Memory B cell (primary cell): Measurements from ENCODE around the gene TYROBP.
"Not testable (repeated sequence)": the region's sequence is repeated elsewhere in the genome, so short reads cannot be mapped to it uniquely, and the experiment has no call there.

Source experiments
- ATAC-seq: fragments of 150-1000 bp; cut with Tn5 transposase; 2 replicates; pipeline ENCODE4 v1.10.0; 2021; ENCODE audit warnings: low read depth, mild to moderate bottlenecking, moderate library complexity
- DNase-seq, 2 donors: peaks; one replicate each; pipeline ENCODE4 v3.0.0; 2022; ENCODE audit warnings: low spot score in 2 of 2
- H3K27ac Mint-ChIP-seq: one replicate; pipeline ENCODE4 v1.8.0; 2022; ENCODE audit warnings: mild to moderate bottlenecking, moderate library complexity, mixed read lengths
- H3K27me3 Mint-ChIP-seq: one replicate; pipeline ENCODE4 v1.8.0; 2022; ENCODE audit warnings: mixed read lengths
- H3K36me3 Mint-ChIP-seq: one replicate; pipeline ENCODE4 v1.8.0; 2022; ENCODE audit warnings: mild to moderate bottlenecking, mixed read lengths
- H3K4me1 Mint-ChIP-seq: one replicate; pipeline ENCODE4 v1.8.0; 2022; ENCODE audit warnings: mixed read lengths
- H3K4me3 Mint-ChIP-seq: one replicate; pipeline ENCODE4 v1.8.0; 2022; ENCODE audit warnings: mild to moderate bottlenecking, moderate library complexity, mixed read lengths
- H3K9me3 Mint-ChIP-seq: one replicate; pipeline ENCODE4 v1.8.0; 2022; ENCODE audit warnings: mixed read lengths

TYROBP gene

GRCh38 chr19:35908010-35908441 is at the start of gene TYROBP:
TSS of gene TYROBP (minus strand) at chr19:35908295. CDS start at chr19:35908228, 67 bp downstream.
- peaks cover 38% of the 10 kb centered on the region for H3K4me1 Mint-ChIP-seq
- no peaks in the 10 kb centered on the region for H3K27me3 Mint-ChIP-seq
- peak within 1 kb of the TSS; percentile 82 for H3K27ac Mint-ChIP-seq
- no peaks in the 10 kb centered on the region for H3K36me3 Mint-ChIP-seq
- no peaks in the 10 kb centered on the region for H3K9me3 Mint-ChIP-seq
- H3K4me3 Mint-ChIP-seq: peak within 1 kb of the TSS; percentile 55
- DNase-seq: no peak
- no peak for ATAC-seq

GRCh38 chr19:35957411-35957810 is 49.3 kb upstream of the TYROBP start:
- not testable (repeated sequence) for H3K4me3 Mint-ChIP-seq, H3K27ac Mint-ChIP-seq, DNase-seq, H3K36me3 Mint-ChIP-seq, H3K9me3 Mint-ChIP-seq, ATAC-seq
- Mint-ChIP-seq H3K4me1 (peaks cover 26% of the 10 kb centered on the region), H3K27me3 (peaks cover 13% of the 10 kb centered on the region)

GRCh38 chr19:35955881-35956634 is 48.0 kb upstream of the TYROBP start:
- peaks cover 11% of the 10 kb centered on the region for H3K27me3 Mint-ChIP-seq
- no peaks in the 10 kb centered on the region for H3K36me3 Mint-ChIP-seq
- H3K9me3 Mint-ChIP-seq: no peaks in the 10 kb centered on the region
- ATAC-seq (no peak), DNase-seq (no peak)
- no peak overlapping the region for H3K4me3 Mint-ChIP-seq
- no peak overlapping the region for H3K27ac Mint-ChIP-seq
- H3K4me1 Mint-ChIP-seq: peaks cover 26% of the 10 kb centered on the region

- Mint-ChIP-seq H3K27ac (no peak overlapping the region), H3K4me1 (peaks cover 12% of the 10 kb centered on the region), H3K27me3 (peaks cover 4% of the 10 kb centered on the region), H3K9me3 (no peaks in the 10 kb centered on the region), H3K36me3 (no peaks in the 10 kb centered on the region), H3K4me3 (no peak overlapping the region)
- ATAC-seq (no peak), DNase-seq (no peak)
Measured at GRCh38 chr19:35949131-35949530, 41.0 kb upstream of the TYROBP start.

- no peak for ATAC-seq
- no peak for DNase-seq
- Mint-ChIP-seq H3K27ac (no peak overlapping the region), H3K4me3 (no peak overlapping the region), H3K9me3 (no peaks in the 10 kb centered on the region), H3K27me3 (peaks cover 4% of the 10 kb centered on the region), H3K4me1 (no peaks in the 10 kb centered on the region), H3K36me3 (peaks cover 6% of the 10 kb centered on the region)
Measured at GRCh38 chr19:35946203-35946602, 38.1 kb upstream of the TYROBP start.

GRCh38 chr19:35945121-35945790 is 37.2 kb upstream of the TYROBP start:
- Mint-ChIP-seq H3K27ac (no peak overlapping the region), H3K4me1 (no peaks in the 10 kb centered on the region), H3K36me3 (peaks cover 6% of the 10 kb centered on the region), H3K4me3 (no peak overlapping the region), H3K9me3 (no peaks in the 10 kb centered on the region), H3K27me3 (peaks cover 4% of the 10 kb centered on the region)
- DNase-seq (no peak), ATAC-seq (no peak)

GRCh38 chr19:35944556-35944955 is 36.5 kb upstream of the TYROBP start:
- no peaks in the 10 kb centered on the region for H3K4me1 Mint-ChIP-seq
- no peak for DNase-seq
- ATAC-seq: no peak
- peaks cover 3% of the 10 kb centered on the region for H3K27me3 Mint-ChIP-seq
- no peaks in the 10 kb centered on the region for H3K9me3 Mint-ChIP-seq
- peaks cover 6% of the 10 kb centered on the region for H3K36me3 Mint-ChIP-seq
- no peak overlapping the region for H3K27ac Mint-ChIP-seq
- no peak overlapping the region for H3K4me3 Mint-ChIP-seq

- Mint-ChIP-seq H3K4me1 (peaks cover 3% of the 10 kb centered on the region), H3K9me3 (no peaks in the 10 kb centered on the region), H3K27ac (no peak overlapping the region), H3K36me3 (peaks cover 6% of the 10 kb centered on the region), H3K27me3 (peaks cover 6% of the 10 kb centered on the region), H3K4me3 (no peak overlapping the region)
- ATAC-seq: no peak
- no peak for DNase-seq
Measured at GRCh38 chr19:35943321-35944301, 35.5 kb upstream of the TYROBP start.

- no peaks in the 10 kb centered on the region for H3K9me3 Mint-ChIP-seq
- H3K27ac Mint-ChIP-seq: no peak overlapping the region
- ATAC-seq (no peak), DNase-seq (no peak)
- peaks cover 14% of the 10 kb centered on the region for H3K4me1 Mint-ChIP-seq
- no peak overlapping the region for H3K4me3 Mint-ChIP-seq
- H3K27me3 Mint-ChIP-seq: peaks cover 12% of the 10 kb centered on the region
- peaks cover 10% of the 10 kb centered on the region for H3K36me3 Mint-ChIP-seq
Measured at GRCh38 chr19:35942235-35942634, 34.1 kb upstream of the TYROBP start.

GRCh38 chr19:35940839-35941238 is 32.7 kb upstream of the TYROBP start:
- DNase-seq: no peak
- peaks cover 15% of the 10 kb centered on the region for H3K27me3 Mint-ChIP-seq
- no peak overlapping the region for H3K4me3 Mint-ChIP-seq
- ATAC-seq: no peak
- H3K27ac Mint-ChIP-seq: no peak overlapping the region
- peaks cover 10% of the 10 kb centered on the region for H3K36me3 Mint-ChIP-seq
- H3K9me3 Mint-ChIP-seq: no peaks in the 10 kb centered on the region
- H3K4me1 Mint-ChIP-seq: peaks cover 18% of the 10 kb centered on the region

GRCh38 chr19:35940078-35940775 is 32.1 kb upstream of the TYROBP start:
- H3K4me3 Mint-ChIP-seq: no peak overlapping the region
- no peaks in the 10 kb centered on the region for H3K9me3 Mint-ChIP-seq
- ATAC-seq: no peak
- peaks cover 19% of the 10 kb centered on the region for H3K4me1 Mint-ChIP-seq
- H3K27ac Mint-ChIP-seq: no peak overlapping the region
- DNase-seq: no peak
- peaks cover 16% of the 10 kb centered on the region for H3K27me3 Mint-ChIP-seq
- H3K36me3 Mint-ChIP-seq: peaks cover 10% of the 10 kb centered on the region

GRCh38 chr19:35939307-35940077 is 31.4 kb upstream of the TYROBP start:
- Mint-ChIP-seq H3K27me3 (peaks cover 16% of the 10 kb centered on the region), H3K36me3 (peaks cover 10% of the 10 kb centered on the region), H3K9me3 (no peaks in the 10 kb centered on the region), H3K27ac (no peak overlapping the region), H3K4me3 (no peak overlapping the region), H3K4me1 (peaks cover 19% of the 10 kb centered on the region)
- ATAC-seq: no peak
- DNase-seq: no peak
